ENCODE results near the gene LRRC4. TPM values are rescaled to one million over a fixed set of nuclear protein-coding genes. Genes with fewer than 3 reads are reported as not detected.

The LRRC4 gene
- total and polyA plus RNA-seq, 2 donors from 2014 or later, result 1.6 to 3.2 TPM

GRCh38 chr7:127996253-127997071 is 34.8 kb downstream of the LRRC4 start:
- no peak for FAIRE-seq
- H3K4me1 ChIP-seq (ENCODE audit: control insufficient read depth in 2 of 3, insufficient read depth in 2 of 3, low read depth in 1 of 3, low read length in 3 of 3), result peaks cover 0 to 28% (median 20%) of the 10 kb centered on the region in 3 donors
- no peak for DNase-seq
- no peak overlapping the region for H3K9ac ChIP-seq (ENCODE audit: low read length in 3 of 3)
- no peak for TF ChIP-seq CTCF (IDR thresholded peaks at IDR 0.05; ENCODE audit: borderline replicate concordance, extremely low read depth, insufficient read depth)
- H3K27me3 ChIP-seq (ENCODE audit: control insufficient read depth, insufficient read depth, low read length), result no peaks in the 10 kb centered on the region
- intact Hi-C loops (cut with DNase I), result no loop called here
- no peak overlapping the region for H3K27ac ChIP-seq (ENCODE audit: low read depth in 2 of 2, low read length in 2 of 2)
- no peaks in the 10 kb centered on the region for H3K36me3 ChIP-seq (ENCODE audit: control insufficient read depth in 2 of 3, insufficient read depth in 3 of 3, low read length in 3 of 3)
- no peaks in the 10 kb centered on the region for H3K9me3 ChIP-seq (ENCODE audit: control insufficient read depth in 2 of 3, insufficient read depth in 1 of 3, low read length in 3 of 3)
- H3K4me3 ChIP-seq (ENCODE audit: low read length in 3 of 3), result no peak overlapping the region

- DNase-seq, result no peak
- Histone ChIP-seq H3K4me1 (ENCODE audit: control insufficient read depth in 2 of 3, insufficient read depth in 2 of 3, low read depth in 1 of 3, low read length in 3 of 3) (peaks cover 0 to 24% (median 20%) of the 10 kb centered on the region in 3 donors), H3K27me3 (ENCODE audit: control insufficient read depth, insufficient read depth, low read length) (no peaks in the 10 kb centered on the region), H3K9me3 (ENCODE audit: control insufficient read depth in 2 of 3, insufficient read depth in 1 of 3, low read length in 3 of 3) (no peaks in the 10 kb centered on the region), H3K36me3 (ENCODE audit: control insufficient read depth in 2 of 3, insufficient read depth in 3 of 3, low read length in 3 of 3) (no peaks in the 10 kb centered on the region), H3K9ac (ENCODE audit: low read length in 3 of 3) (no peak overlapping the region), H3K27ac (ENCODE audit: low read depth in 2 of 2, low read length in 2 of 2) (no peak overlapping the region), H3K4me3 (ENCODE audit: low read length in 3 of 3) (no peak overlapping the region)
- FAIRE-seq, result no peak
- no peak for TF ChIP-seq CTCF (IDR thresholded peaks at IDR 0.05; ENCODE audit: borderline replicate concordance, extremely low read depth, insufficient read depth)
- intact Hi-C loops (cut with DNase I), result no loop called here
These were observed 35.4 kb downstream of the LRRC4 start for GRCh38 chr7:127995881-127996215.

GRCh38 chr7:127995156-127995880 is 35.9 kb downstream of the LRRC4 start:
- peaks cover 0 to 3% (median 0%) of the 10 kb centered on the region in 3 donors for H3K36me3 ChIP-seq (ENCODE audit: control insufficient read depth in 2 of 3, insufficient read depth in 3 of 3, low read length in 3 of 3)
- peak in 2 of 5 donors; percentile 36 to 53 for DNase-seq
- no peak for FAIRE-seq
- H3K27ac ChIP-seq (ENCODE audit: low read depth in 2 of 2, low read length in 2 of 2), result peak overlapping the region in 1 of 2 donors; percentile 10
- intact Hi-C loops (cut with DNase I), result no loop called here
- no peaks in the 10 kb centered on the region for H3K27me3 ChIP-seq (ENCODE audit: control insufficient read depth, insufficient read depth, low read length)
- peaks cover 0 to 21% (median 18%) of the 10 kb centered on the region in 3 donors for H3K4me1 ChIP-seq (ENCODE audit: control insufficient read depth in 2 of 3, insufficient read depth in 2 of 3, low read depth in 1 of 3, low read length in 3 of 3)
- H3K9me3 ChIP-seq (ENCODE audit: control insufficient read depth in 2 of 3, insufficient read depth in 1 of 3, low read length in 3 of 3), result no peaks in the 10 kb centered on the region
- no peak overlapping the region for H3K4me3 ChIP-seq (ENCODE audit: low read length in 3 of 3)
- TF ChIP-seq CTCF (IDR thresholded peaks at IDR 0.05; ENCODE audit: borderline replicate concordance, extremely low read depth, insufficient read depth), result no peak
- H3K9ac ChIP-seq (ENCODE audit: low read length in 3 of 3), result no peak overlapping the region

All from kidney (tissue), 14 donors.